HepG2 (cell line): ENCODE data around the gene FAM219A. TPM values are rescaled to one million over a fixed set of nuclear protein-coding genes. Genes with fewer than 3 reads are reported as not detected.

Experiments used
- ATAC-seq: fragments of 200-7000 bp; cut with Tn5 transposase; 3 replicates; pipeline ENCODE4 v1.9.1; 2020; ENCODE audit warnings: mild to moderate bottlenecking, moderate library complexity
- BruUV-seq: library from RNA; stranded (reverse); fragments of 400-500 nt; replicated peaks from 2 replicates; lab custom pipeline; 2021; lab: Mats Ljungman, UMichigan
- CTCF ChIA-PET: fragments of 300-600 bp; formaldehyde crosslinking; extraction: SDS; loops from one replicate; lab custom pipeline; 2021; ENCODE audit warnings: low total read pairs, inconsistent platforms, low intra/inter-chr PET ratio; lab: Yijun Ruan, JAX
- POLR2A ChIA-PET: fragments of 350-600 bp; sonication (Branson Sonifier 250); formaldehyde crosslinking; loops from one replicate; lab custom pipeline; 2020; ENCODE audit warnings: antibody characterized with exemption, inconsistent platforms; lab: Yijun Ruan, JAX
- DNase-seq: peaks from one replicate; pipeline ENCODE4 v3.0.0-alpha.2; 2015; ENCODE audit warnings: low spot score
- FAIRE-seq: peaks from 3 replicates; lab custom pipeline; 2011; peaks lifted over from hg19 to GRCh38; lab: Jason Lieb, UNC
- H2AFZ ChIP-seq: one replicate; pipeline ENCODE4 v1.6.1; 2011; ENCODE audit warnings: low read length, inconsistent platforms
- H3K27ac ChIP-seq: fragments of 300-600 bp; 3 replicates; pipeline ENCODE4 v1.8.0; 2011; ENCODE audit warnings: mixed run types, mild to moderate bottlenecking, mixed read lengths, low read length, inconsistent platforms; ENCODE audit not compliant: insufficient read depth; ENCODE audit errors: extremely low read length
- H3K27me3 ChIP-seq, 2 experiments: fragments of 200-600 bp in 1 of 2; 2 replicates in 1 of 2; 3 replicates in 1 of 2; pipeline versions ENCODE4 v1.6.0 to v1.8.0; 2011; ENCODE audit warnings: low read length in 2 of 2, mild to moderate bottlenecking in 2 of 2, moderate library complexity in 2 of 2, inconsistent platforms in 1 of 2; ENCODE audit not compliant: insufficient read depth in 2 of 2, control insufficient read depth in 1 of 2
- H3K36me3 ChIP-seq, 2 experiments: fragments of 200-600 bp in 1 of 2; replicated peaks in 1 of 2; 2 replicates in 1 of 2; 3 replicates in 1 of 2; pipeline versions ENCODE4 v1.5.1 to v1.8.0; 2011; ENCODE audit warnings: low read length in 2 of 2, inconsistent platforms in 1 of 2; ENCODE audit not compliant: insufficient read depth in 2 of 2, control insufficient read depth in 1 of 2
- H3K4me1 ChIP-seq: 2 replicates; pipeline ENCODE4 v1.5.1; 2012; ENCODE audit warnings: low read length, inconsistent platforms; ENCODE audit not compliant: insufficient read depth
- H3K4me2 ChIP-seq: 2 replicates; pipeline ENCODE4 v1.6.0; 2011; ENCODE audit warnings: low read depth, low read length, inconsistent platforms
- H3K4me3 ChIP-seq, 3 experiments: fragments of 200-600 bp in 1 of 3; sonication (generic), shearing (Covaris generic) in 1 of 3; replicated peaks in 1 of 3; 2 replicates each; pipeline ENCODE4 v1.5.1; 2011 to 2016; ENCODE audit warnings: low read length in 3 of 3, inconsistent platforms in 2 of 3, low read depth in 2 of 3, mild to moderate bottlenecking in 2 of 3, control low read depth in 1 of 3, mixed read lengths in 1 of 3; ENCODE audit not compliant: insufficient read depth in 1 of 3
- H3K79me2 ChIP-seq: one replicate; pipeline ENCODE4 v1.6.1; 2011; ENCODE audit warnings: low read length, inconsistent platforms; ENCODE audit not compliant: insufficient read depth
- H3K9ac ChIP-seq: 2 replicates; pipeline ENCODE4 v1.6.0; 2011; ENCODE audit warnings: mild to moderate bottlenecking, low read depth, low read length, inconsistent platforms; ENCODE audit not compliant: insufficient read depth
- H3K9me3 ChIP-seq: 2 replicates; pipeline ENCODE4 v1.5.1; 2012; ENCODE audit warnings: mild to moderate bottlenecking, low read length
- H4K20me1 ChIP-seq: 2 replicates; pipeline ENCODE4 v1.6.0; 2011; ENCODE audit warnings: inconsistent platforms, mild to moderate bottlenecking, low read length, moderate library complexity; ENCODE audit not compliant: insufficient read depth
- FOXK1 ChIP-seq: sonication (generic); formaldehyde crosslinking; IDR thresholded peaks from 2 replicates; pipeline ENCODE4 v1.4.0; 2020; ENCODE audit warnings: low read depth, missing genetic modification reagents, borderline replicate concordance
- GTF2F1 ChIP-seq: fragments of 150-350 bp; IDR thresholded peaks from 2 replicates; pipeline ENCODE4 v1.6.1; 2014; ENCODE audit warnings: low read length
- HDAC2 ChIP-seq: sonication (generic); formaldehyde crosslinking; IDR thresholded peaks from 2 replicates; pipeline ENCODE4 v1.4.0; 2020; ENCODE audit warnings: missing genetic modification reagents
- IKZF1 ChIP-seq: fragments of 450-650 bp; IDR thresholded peaks from 2 replicates; pipeline ENCODE4 v1.7.1; 2016
- SIX4 ChIP-seq: sonication (generic); formaldehyde crosslinking; IDR thresholded peaks from 2 replicates; pipeline ENCODE4 v1.4.0; 2020; ENCODE audit warnings: missing genetic modification reagents
- ZNF496 ChIP-seq: sonication (generic); formaldehyde crosslinking; IDR thresholded peaks from 2 replicates; pipeline ENCODE4 v1.8.1; 2023; ENCODE audit warnings: mild to moderate bottlenecking, moderate library complexity, missing genetic modification reagents; ENCODE audit not compliant: insufficient replicate concordance
- WGBS: methylation state at CpG from one replicate; pipeline ENCODE4 v1.1.6; 2017; ENCODE audit warnings: low lambda C conversion rate; 5-methylcytosine and 5-hydroxymethylcytosine counted together
- in situ Hi-C: cut with HindIII; loops from 2 replicates; pipeline ENCODE4 v1.10.0; 2017; ENCODE audit warnings: low pct_unique_long_range_greater_than_20kb; ENCODE audit not compliant: extremely low pct_ligation_motif_present
- intact Hi-C: fragments of 100-400 bp; cut with micrococcal nuclease; formaldehyde crosslinking; loops from one replicate; pipeline ENCODE4 v1.10.0; 2022; ENCODE audit not compliant: unreplicated experiment
- polyA plus RNA-seq, 8 experiments: library from polyadenylated mRNA; depleted of rRNA in 3 of 8; stranded (reverse) in 7 of 8; unstranded in 1 of 8; fragments of >200 nt; fragmentation: Illumina TruSeq in 4 of 8; extraction: Trizol in 4 of 8; gene quantifications; 2 replicates each; pipeline versions ENCODE4 v1.2.1 to v1.2.3, GENCODE V29; 2011 to 2016; ENCODE audit warnings: low read depth in 4 of 8, missing spikeins in 1 of 8, mixed read lengths in 1 of 8; ENCODE audit not compliant: insufficient read depth in 1 of 8
- total RNA-seq, 5 experiments: library from RNA; depleted of rRNA; stranded (reverse); fragments of >200 nt; fragmentation: Illumina TruSeq; extraction: Trizol; gene quantifications; 2 replicates each; pipeline ENCODE4 v1.2.3, GENCODE V29; 2016; ENCODE audit warnings: low read depth in 1 of 5
- TF ChIP-seq, protein P1 (sequence below): sonication (generic); formaldehyde crosslinking; IDR thresholded peaks from 2 replicates; pipeline ENCODE4 v1.8.0; 2022; ENCODE audit warnings: missing genetic modification reagents, mild to moderate bottlenecking, borderline replicate concordance
- TF ChIP-seq, protein P2 (sequence below): IDR thresholded peaks from 2 replicates; pipeline ENCODE4 v1.6.1; 2012; ENCODE audit warnings: low read length, improper control_type of control experiment
- TF ChIP-seq, protein P3 (sequence below): sonication (generic); IDR thresholded peaks from 2 replicates; pipeline ENCODE4 v1.6.1; 2016; ENCODE audit warnings: low read depth, borderline replicate concordance
- TF ChIP-seq, protein P4 (sequence below): sonication (generic); formaldehyde crosslinking; IDR thresholded peaks from one replicate; pipeline ENCODE4 v1.5.1; 2020; ENCODE audit warnings: mild to moderate bottlenecking, missing genetic modification reagents; ENCODE audit errors: not compliant biosample characterization

FAM219A gene
- total and polyA plus RNA-seq, 2 of the 13 experiments (the other 11 are each of a cell fraction or from before 2014, with no cell fraction given) = 3.9 to 6.4 TPM

DNA sequence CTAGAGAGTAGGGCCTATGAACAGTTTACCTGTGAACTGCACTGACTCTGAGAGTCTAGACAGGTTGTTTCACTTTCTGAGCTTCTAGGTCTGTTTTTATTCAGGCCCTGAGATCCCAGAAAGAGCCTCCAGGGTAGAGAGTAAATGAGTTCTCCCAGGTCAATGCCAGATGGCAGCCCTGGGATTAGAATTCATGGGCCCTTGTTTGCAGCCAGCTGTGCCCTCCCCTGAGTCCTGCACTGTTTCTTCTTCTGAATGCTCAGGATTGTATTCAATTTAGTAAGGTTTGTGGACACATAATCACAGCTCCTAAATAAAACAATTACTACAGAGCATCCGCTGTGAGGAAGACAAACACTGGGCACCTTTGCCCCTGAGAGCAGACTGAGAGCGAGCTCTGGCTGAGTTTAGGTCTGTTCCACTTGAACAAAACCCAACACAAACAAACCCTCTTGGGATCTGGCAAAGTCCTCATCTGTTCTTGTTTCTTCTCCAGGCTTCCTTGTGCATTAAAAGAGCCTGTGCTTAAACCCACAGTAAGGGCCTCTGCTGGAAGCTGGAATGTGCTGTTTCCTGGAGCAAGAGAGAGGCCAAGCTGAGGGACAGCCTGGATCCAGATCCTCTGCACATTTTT, 29.9 kb downstream of the FAM219A start:
- no peaks in the 10 kb centered on the region for H3K36me3 ChIP-seq
- 32% methylated on average over 2 of the region's 2 CpGs for WGBS
- H3K27me3 ChIP-seq = no peaks in the 10 kb centered on the region
- intact Hi-C loops = no loop called here
- peak; percentile 53 for FAIRE-seq
- ChIA-PET POLR2A (no interaction called here), CTCF (no interaction called here)
- no TSS peak for BruUV-seq
- no peak overlapping the region for H3K9ac ChIP-seq
- DNase-seq = peak; percentile 39
- 0 out of 2 replicates have a peak, but pooled peaks cover 5% of the 10 kb centered on the region for H4K20me1 ChIP-seq
- no peaks in the 10 kb centered on the region for H3K79me2 ChIP-seq
- no peak overlapping the region for H3K4me3 ChIP-seq
- H3K27ac ChIP-seq = peak overlapping the region; percentile 13
- no peak overlapping the region for H2AFZ ChIP-seq
- peak; percentile 86 for ATAC-seq
- H3K4me2 ChIP-seq = no peak overlapping the region; the same call in 1 of the 2 replicates
- no peaks in the 10 kb centered on the region for H3K9me3 ChIP-seq
- TF ChIP-seq, protein P1, sequence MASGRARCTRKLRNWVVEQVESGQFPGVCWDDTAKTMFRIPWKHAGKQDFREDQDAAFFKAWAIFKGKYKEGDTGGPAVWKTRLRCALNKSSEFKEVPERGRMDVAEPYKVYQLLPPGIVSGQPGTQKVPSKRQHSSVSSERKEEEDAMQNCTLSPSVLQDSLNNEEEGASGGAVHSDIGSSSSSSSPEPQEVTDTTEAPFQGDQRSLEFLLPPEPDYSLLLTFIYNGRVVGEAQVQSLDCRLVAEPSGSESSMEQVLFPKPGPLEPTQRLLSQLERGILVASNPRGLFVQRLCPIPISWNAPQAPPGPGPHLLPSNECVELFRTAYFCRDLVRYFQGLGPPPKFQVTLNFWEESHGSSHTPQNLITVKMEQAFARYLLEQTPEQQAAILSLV = no peak
- TF ChIP-seq IKZF1 (no peak), HDAC2 (no peak), FOXK1 (CRISPR knock-in tag) (no peak), ZNF496 (CRISPR knock-in tag) (no peak), GTF2F1 (no peak), SIX4 (CRISPR knock-in tag) (no peak)
- TF ChIP-seq, protein P2, sequence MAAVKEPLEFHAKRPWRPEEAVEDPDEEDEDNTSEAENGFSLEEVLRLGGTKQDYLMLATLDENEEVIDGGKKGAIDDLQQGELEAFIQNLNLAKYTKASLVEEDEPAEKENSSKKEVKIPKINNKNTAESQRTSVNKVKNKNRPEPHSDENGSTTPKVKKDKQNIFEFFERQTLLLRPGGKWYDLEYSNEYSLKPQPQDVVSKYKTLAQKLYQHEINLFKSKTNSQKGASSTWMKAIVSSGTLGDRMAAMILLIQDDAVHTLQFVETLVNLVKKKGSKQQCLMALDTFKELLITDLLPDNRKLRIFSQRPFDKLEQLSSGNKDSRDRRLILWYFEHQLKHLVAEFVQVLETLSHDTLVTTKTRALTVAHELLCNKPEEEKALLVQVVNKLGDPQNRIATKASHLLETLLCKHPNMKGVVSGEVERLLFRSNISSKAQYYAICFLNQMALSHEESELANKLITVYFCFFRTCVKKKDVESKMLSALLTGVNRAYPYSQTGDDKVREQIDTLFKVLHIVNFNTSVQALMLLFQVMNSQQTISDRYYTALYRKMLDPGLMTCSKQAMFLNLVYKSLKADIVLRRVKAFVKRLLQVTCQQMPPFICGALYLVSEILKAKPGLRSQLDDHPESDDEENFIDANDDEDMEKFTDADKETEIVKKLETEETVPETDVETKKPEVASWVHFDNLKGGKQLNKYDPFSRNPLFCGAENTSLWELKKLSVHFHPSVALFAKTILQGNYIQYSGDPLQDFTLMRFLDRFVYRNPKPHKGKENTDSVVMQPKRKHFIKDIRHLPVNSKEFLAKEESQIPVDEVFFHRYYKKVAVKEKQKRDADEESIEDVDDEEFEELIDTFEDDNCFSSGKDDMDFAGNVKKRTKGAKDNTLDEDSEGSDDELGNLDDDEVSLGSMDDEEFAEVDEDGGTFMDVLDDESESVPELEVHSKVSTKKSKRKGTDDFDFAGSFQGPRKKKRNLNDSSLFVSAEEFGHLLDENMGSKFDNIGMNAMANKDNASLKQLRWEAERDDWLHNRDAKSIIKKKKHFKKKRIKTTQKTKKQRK = no peak
- TF ChIP-seq, protein P3, sequence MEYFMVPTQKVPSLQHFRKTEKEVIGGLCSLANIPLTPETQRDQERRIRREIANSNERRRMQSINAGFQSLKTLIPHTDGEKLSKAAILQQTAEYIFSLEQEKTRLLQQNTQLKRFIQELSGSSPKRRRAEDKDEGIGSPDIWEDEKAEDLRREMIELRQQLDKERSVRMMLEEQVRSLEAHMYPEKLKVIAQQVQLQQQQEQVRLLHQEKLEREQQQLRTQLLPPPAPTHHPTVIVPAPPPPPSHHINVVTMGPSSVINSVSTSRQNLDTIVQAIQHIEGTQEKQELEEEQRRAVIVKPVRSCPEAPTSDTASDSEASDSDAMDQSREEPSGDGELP = no peak
- TF ChIP-seq, protein P4, sequence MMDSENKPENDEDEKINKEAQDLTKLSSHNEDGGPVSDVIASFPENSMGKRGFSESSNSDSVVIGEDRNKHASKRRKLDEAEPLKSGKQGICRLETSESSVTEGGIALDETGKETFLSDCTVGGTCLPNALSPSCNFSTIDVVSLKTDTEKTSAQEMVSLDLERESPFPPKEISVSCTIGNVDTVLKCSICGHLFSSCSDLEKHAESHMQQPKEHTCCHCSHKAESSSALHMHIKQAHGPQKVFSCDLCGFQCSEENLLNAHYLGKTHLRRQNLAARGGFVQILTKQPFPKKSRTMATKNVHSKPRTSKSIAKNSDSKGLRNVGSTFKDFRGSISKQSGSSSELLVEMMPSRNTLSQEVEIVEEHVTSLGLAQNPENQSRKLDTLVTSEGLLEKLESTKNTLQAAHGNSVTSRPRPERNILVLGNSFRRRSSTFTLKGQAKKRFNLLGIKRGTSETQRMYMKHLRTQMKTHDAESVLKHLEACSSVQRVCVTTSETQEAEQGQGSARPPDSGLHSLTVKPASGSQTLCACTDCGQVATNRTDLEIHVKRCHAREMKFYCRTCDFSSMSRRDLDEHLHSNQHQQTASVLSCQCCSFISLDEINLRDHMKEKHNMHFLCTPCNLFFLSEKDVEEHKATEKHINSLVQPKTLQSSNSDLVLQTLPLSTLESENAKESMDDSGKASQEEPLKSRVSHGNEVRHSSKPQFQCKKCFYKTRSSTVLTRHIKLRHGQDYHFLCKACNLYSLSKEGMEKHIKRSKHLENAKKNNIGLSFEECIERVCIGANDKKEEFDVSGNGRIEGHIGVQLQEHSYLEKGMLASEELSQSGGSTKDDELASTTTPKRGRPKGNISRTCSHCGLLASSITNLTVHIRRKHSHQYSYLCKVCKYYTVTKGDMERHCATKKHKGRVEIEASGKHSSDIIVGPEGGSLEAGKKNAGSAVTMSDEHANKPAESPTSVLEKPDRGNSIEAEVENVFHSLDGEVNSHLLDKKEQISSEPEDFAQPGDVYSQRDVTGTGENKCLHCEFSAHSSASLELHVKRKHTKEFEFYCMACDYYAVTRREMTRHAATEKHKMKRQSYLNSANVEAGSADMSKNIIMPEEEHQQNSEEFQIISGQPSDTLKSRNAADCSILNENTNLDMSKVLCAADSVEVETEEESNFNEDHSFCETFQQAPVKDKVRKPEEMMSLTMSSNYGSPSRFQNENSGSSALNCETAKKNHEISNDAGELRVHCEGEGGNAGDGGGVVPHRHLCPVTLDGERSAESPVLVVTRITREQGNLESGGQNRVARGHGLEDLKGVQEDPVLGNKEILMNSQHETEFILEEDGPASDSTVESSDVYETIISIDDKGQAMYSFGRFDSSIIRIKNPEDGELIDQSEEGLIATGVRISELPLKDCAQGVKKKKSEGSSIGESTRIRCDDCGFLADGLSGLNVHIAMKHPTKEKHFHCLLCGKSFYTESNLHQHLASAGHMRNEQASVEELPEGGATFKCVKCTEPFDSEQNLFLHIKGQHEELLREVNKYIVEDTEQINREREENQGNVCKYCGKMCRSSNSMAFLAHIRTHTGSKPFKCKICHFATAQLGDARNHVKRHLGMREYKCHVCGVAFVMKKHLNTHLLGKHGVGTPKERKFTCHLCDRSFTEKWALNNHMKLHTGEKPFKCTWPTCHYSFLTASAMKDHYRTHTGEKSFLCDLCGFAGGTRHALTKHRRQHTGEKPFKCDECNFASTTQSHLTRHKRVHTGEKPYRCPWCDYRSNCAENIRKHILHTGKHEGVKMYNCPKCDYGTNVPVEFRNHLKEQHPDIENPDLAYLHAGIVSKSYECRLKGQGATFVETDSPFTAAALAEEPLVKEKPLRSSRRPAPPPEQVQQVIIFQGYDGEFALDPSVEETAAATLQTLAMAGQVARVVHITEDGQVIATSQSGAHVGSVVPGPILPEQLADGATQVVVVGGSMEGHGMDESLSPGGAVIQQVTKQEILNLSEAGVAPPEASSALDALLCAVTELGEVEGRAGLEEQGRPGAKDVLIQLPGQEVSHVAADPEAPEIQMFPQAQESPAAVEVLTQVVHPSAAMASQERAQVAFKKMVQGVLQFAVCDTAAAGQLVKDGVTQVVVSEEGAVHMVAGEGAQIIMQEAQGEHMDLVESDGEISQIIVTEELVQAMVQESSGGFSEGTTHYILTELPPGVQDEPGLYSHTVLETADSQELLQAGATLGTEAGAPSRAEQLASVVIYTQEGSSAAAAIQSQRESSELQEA (CRISPR knock-in tag) = no peak
- H3K4me1 ChIP-seq = peaks cover 22% of the 10 kb centered on the region
- in situ Hi-C loops = no loop called here
